ENCODE measurements around the gene PTPRM. TPM values are rescaled to one million over a fixed set of nuclear protein-coding genes. Genes with fewer than 3 reads are reported as not detected.

The PTPRM gene
- total RNA-seq, 1 experiment from 2014 or later, result 6.2 TPM

DNA sequence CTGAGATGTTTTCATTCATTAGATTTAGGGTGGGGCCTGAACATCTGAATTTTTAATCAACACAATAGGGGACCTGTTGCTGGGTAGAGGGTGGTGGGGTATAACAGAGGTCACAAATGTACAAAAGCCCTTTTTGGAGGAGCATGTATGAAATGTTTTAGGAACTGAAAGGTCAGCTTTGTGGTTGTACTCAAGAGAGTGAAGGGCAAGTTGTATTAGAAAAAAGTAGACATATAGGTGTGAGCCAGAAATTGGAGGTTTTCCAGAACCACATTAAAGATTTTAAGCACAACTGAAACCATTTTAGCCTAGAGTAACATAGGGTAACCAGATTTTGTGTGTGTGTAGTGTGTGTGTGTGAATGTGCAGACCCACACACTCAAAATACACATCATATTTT, 62.3 kb downstream of the PTPRM start:
- no peaks in the 10 kb centered on the region for H3K4me1 ChIP-seq (ENCODE audit: insufficient read depth, low read length)
- H3K9ac ChIP-seq (ENCODE audit: extremely low read depth, insufficient read length, low read length), result no peak overlapping the region
- Mint-ChIP-seq H3K36me3 (ENCODE audit: insufficient read depth in 1 of 3, low read depth in 3 of 3) (no peaks in the 10 kb centered on the region; a peak in 1 of 7 replicates), H3K27ac (no peak overlapping the region), H3K27me3 (ENCODE audit: low read depth) (no peaks in the 10 kb centered on the region), H3K4me1 (peaks cover 0 to 4% of the 10 kb centered on the region in 2 experiments; a peak in 2 of 4 replicates), H3K9me3 (no peaks in the 10 kb centered on the region), H3K4me3 (no peak overlapping the region)
- H2AFZ ChIP-seq (ENCODE audit: low read length), result no peak overlapping the region
- H2BK12ac ChIP-seq (ENCODE audit: insufficient read length, low read depth, low read length), result no peak overlapping the region
- H3K4me2 ChIP-seq (ENCODE audit: insufficient read depth, insufficient read length, low read length), result no peak overlapping the region
- H2BK5ac ChIP-seq (ENCODE audit: insufficient read length, low read length), result no peak overlapping the region
- no peak overlapping the region for H2BK20ac ChIP-seq (ENCODE audit: low read depth, low read length, poor library complexity, severe bottlenecking)
- no peak overlapping the region for H3K27ac ChIP-seq (ENCODE audit: insufficient read length, low read depth, low read length)
- no peak overlapping the region for H3K56ac ChIP-seq (ENCODE audit: insufficient read length, low read depth, low read length)
- no peak overlapping the region for H4K5ac ChIP-seq (ENCODE audit: insufficient read length, low read depth, low read length)
- no peak overlapping the region for H3K18ac ChIP-seq (ENCODE audit: insufficient read length, low read depth, low read length)
- H3K14ac ChIP-seq (ENCODE audit: insufficient read depth, low read length), result no peak overlapping the region
- no peak overlapping the region for H2BK120ac ChIP-seq (ENCODE audit: low read depth, low read length, poor library complexity, severe bottlenecking)
- no peak overlapping the region for H3K4ac ChIP-seq (ENCODE audit: low read depth, low read length)
- H3K23me2 ChIP-seq (ENCODE audit: insufficient read length, low read depth, low read length, poor library complexity, severe bottlenecking), result no peaks in the 10 kb centered on the region
- H3K79me1 ChIP-seq (ENCODE audit: insufficient read depth, low read depth, low read length, poor library complexity, severe bottlenecking), result no peaks in the 10 kb centered on the region
- no peaks in the 10 kb centered on the region for H3K9me3 ChIP-seq (ENCODE audit: control insufficient read depth, low read depth, low read length)
- DNase-seq, result no peak
- H3K23ac ChIP-seq (ENCODE audit: insufficient read length, low read depth, low read length), result no peak overlapping the region
- no peak overlapping the region for H2BK15ac ChIP-seq (ENCODE audit: low read depth, low read length)
- H4K91ac ChIP-seq (ENCODE audit: insufficient read length, low read depth, low read length), result no peak overlapping the region
- no peak overlapping the region for H2AK5ac ChIP-seq (ENCODE audit: insufficient read length, low read length)
- no peak overlapping the region for H3T11ph ChIP-seq (ENCODE audit: low read length)
- H3K79me2 ChIP-seq (ENCODE audit: insufficient read depth, low read length), result no peaks in the 10 kb centered on the region
- H3K27me3 ChIP-seq (ENCODE audit: insufficient read depth, low read length), result no peaks in the 10 kb centered on the region
- TF ChIP-seq, protein P1, sequence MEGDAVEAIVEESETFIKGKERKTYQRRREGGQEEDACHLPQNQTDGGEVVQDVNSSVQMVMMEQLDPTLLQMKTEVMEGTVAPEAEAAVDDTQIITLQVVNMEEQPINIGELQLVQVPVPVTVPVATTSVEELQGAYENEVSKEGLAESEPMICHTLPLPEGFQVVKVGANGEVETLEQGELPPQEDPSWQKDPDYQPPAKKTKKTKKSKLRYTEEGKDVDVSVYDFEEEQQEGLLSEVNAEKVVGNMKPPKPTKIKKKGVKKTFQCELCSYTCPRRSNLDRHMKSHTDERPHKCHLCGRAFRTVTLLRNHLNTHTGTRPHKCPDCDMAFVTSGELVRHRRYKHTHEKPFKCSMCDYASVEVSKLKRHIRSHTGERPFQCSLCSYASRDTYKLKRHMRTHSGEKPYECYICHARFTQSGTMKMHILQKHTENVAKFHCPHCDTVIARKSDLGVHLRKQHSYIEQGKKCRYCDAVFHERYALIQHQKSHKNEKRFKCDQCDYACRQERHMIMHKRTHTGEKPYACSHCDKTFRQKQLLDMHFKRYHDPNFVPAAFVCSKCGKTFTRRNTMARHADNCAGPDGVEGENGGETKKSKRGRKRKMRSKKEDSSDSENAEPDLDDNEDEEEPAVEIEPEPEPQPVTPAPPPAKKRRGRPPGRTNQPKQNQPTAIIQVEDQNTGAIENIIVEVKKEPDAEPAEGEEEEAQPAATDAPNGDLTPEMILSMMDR (conservative IDR thresholded peaks at IDR 0.05), result no peak
- H4K8ac ChIP-seq (replicated peaks; ENCODE audit: insufficient read length, low read depth, low read length), result no peak overlapping the region
- no peaks in the 10 kb centered on the region for H4K20me1 ChIP-seq (ENCODE audit: control insufficient read depth, insufficient read depth, insufficient read length)
